GM12878 (cell line): ENCODE results near the gene PRKCB. TPM values are rescaled to one million over a fixed set of nuclear protein-coding genes. Genes with fewer than 3 reads are reported as not detected.

ENCODE experiments used
- ATAC-seq: fragments of 200-7000 bp; cut with Tn5 transposase; 3 replicates; pipeline ENCODE4 v1.9.1; 2020; ENCODE audit warnings: mild to moderate bottlenecking, moderate library complexity
- BruUV-seq: library from RNA; stranded (reverse); fragments of 400-500 nt; replicated peaks from 2 replicates; lab custom pipeline; 2021; lab: Mats Ljungman, UMichigan
- CTCF ChIA-PET: fragments of 300-600 bp; sonication (Branson Sonifier 250); formaldehyde crosslinking; extraction: SDS; loops from one replicate; lab custom pipeline; 2021; ENCODE audit warnings: inconsistent platforms; lab: Yijun Ruan, JAX
- POLR2A ChIA-PET: fragments of 350-600 bp; formaldehyde crosslinking; extraction: SDS; loops from one replicate; lab custom pipeline; 2021; ENCODE audit warnings: inconsistent platforms; lab: Charles Lee
- RAD21 ChIA-PET: fragments of 300-600 bp; sonication (Branson Sonifier 250); formaldehyde crosslinking; loops from one replicate; lab custom pipeline; 2023; ENCODE audit warnings: antibody characterized with exemption; ENCODE audit not compliant: unreplicated experiment; lab: Charles Lee
- SMC1A ChIA-PET: fragments of 300-600 bp; sonication (Branson Sonifier 250); formaldehyde crosslinking; loops from one replicate; lab custom pipeline; 2023; ENCODE audit not compliant: unreplicated experiment, uncharacterized antibody; lab: Charles Lee
- DNase-seq: peaks from one replicate; pipeline ENCODE4 v3.0.0-alpha.2; 2011; ENCODE audit warnings: low read depth, low spot score
- FAIRE-seq: peaks from 3 replicates; lab custom pipeline; 2011; peaks lifted over from hg19 to GRCh38; lab: Jason Lieb, UNC
- H2AFZ ChIP-seq: 2 replicates; pipeline ENCODE4 v1.6.0; 2011; ENCODE audit warnings: low read depth, low read length, control low read depth; ENCODE audit not compliant: control insufficient read depth
- H3K27ac ChIP-seq: 2 replicates; pipeline ENCODE4 v1.5.1; 2011; ENCODE audit warnings: control low read depth; ENCODE audit not compliant: control insufficient read depth, insufficient read depth
- H3K27me3 ChIP-seq, 2 experiments: replicated peaks in 1 of 2; 2 replicates each; pipeline versions ENCODE4 v1.6.0 to v1.6.1; 2011; ENCODE audit warnings: low read length in 1 of 2; ENCODE audit not compliant: control insufficient read depth in 2 of 2, insufficient read depth in 2 of 2
- H3K36me3 ChIP-seq, 2 experiments: 2 replicates each; pipeline ENCODE4 v1.5.1; 2011; ENCODE audit warnings: low read length in 1 of 2; ENCODE audit not compliant: control insufficient read depth in 2 of 2, insufficient read depth in 2 of 2
- H3K4me1 ChIP-seq: 2 replicates; pipeline ENCODE4 v1.6.1; 2011; ENCODE audit warnings: mild to moderate bottlenecking, low read length, moderate library complexity, mixed read lengths; ENCODE audit not compliant: control insufficient read depth, insufficient read depth
- H3K4me2 ChIP-seq: 2 replicates; pipeline ENCODE4 v1.6.0; 2011; ENCODE audit warnings: control low read depth; ENCODE audit not compliant: control insufficient read depth, insufficient read depth
- H3K4me3 ChIP-seq: fragments of 200-600 bp; sonication (generic); 2 replicates; pipeline ENCODE4 v1.5.1; 2016
- H3K79me2 ChIP-seq: 2 replicates; pipeline ENCODE4 v1.6.0; 2011; ENCODE audit warnings: low read length; ENCODE audit not compliant: control insufficient read depth, insufficient read depth
- H3K9ac ChIP-seq: 2 replicates; pipeline ENCODE4 v1.8.0; 2011; ENCODE audit warnings: low read length, control low read depth, mixed read lengths; ENCODE audit not compliant: control insufficient read depth, insufficient read depth
- H3K9me3 ChIP-seq: replicated peaks from 3 replicates; pipeline ENCODE4 v1.5.1; 2011; ENCODE audit warnings: mild to moderate bottlenecking, low read length; ENCODE audit not compliant: control insufficient read depth, insufficient read depth
- H4K20me1 ChIP-seq: 2 replicates; pipeline ENCODE4 v1.6.0; 2011; ENCODE audit not compliant: control insufficient read depth, insufficient read depth
- KLF5 ChIP-seq: fragments of 450-650 bp; IDR thresholded peaks from 2 replicates; pipeline ENCODE4 v1.6.1; 2014; ENCODE audit warnings: mild to moderate bottlenecking; ENCODE audit not compliant: partially characterized antibody
- WGBS: methylation state at CpG from one replicate; pipeline ENCODE4 v1.1.6; 2016; ENCODE audit warnings: low lambda C conversion rate; ENCODE audit not compliant: insufficient replicate concordance, insufficient coverage; ENCODE audit errors: missing lambda C conversion rate; 5-methylcytosine and 5-hydroxymethylcytosine counted together
- in situ Hi-C: fragments of 300-500 bp; cut with MboI; formaldehyde crosslinking; loops from 9 replicates; pipeline ENCODE4 v1.14.3; 2018; ENCODE audit warnings: mixed read lengths
- intact Hi-C: fragments of 100-400 bp; cut with micrococcal nuclease; formaldehyde crosslinking; loops from one replicate; pipeline ENCODE4 v1.14.2; 2022; ENCODE audit not compliant: unreplicated experiment
- polyA plus RNA-seq, 11 experiments: library from polyadenylated mRNA; depleted of rRNA in 4 of 11; unstranded in 6 of 11; stranded (reverse) in 5 of 11; fragments of >200 nt; fragmentation: Nextera tagmentation in 4 of 11; fragmentation: Illumina TruSeq in 1 of 11; extraction: Ambion mirVana in 4 of 11; extraction: Trizol in 1 of 11; gene quantifications; 1 replicate in 1 of 11; 2 replicates in 10 of 11; pipeline versions ENCODE4 v1.2.1 to v1.2.3, GENCODE V29; 2011 to 2016; ENCODE audit warnings: inconsistent platforms in 2 of 11, missing spikeins in 2 of 11, low read depth in 1 of 11
- total RNA-seq, 4 experiments: library from RNA; depleted of rRNA in 3 of 4; stranded (reverse); fragments of >200 nt in 3 of 4; fragmentation: Illumina TruSeq in 1 of 4; extraction: Trizol in 1 of 4; gene quantifications; 2 replicates each; pipeline versions ENCODE4 v1.2.1 to v1.2.3, GENCODE V29; 2013 to 2021
- TF ChIP-seq, protein P1 (sequence below): fragments of 450-650 bp; IDR thresholded peaks from 2 replicates; pipeline ENCODE4 v1.6.1; 2018; ENCODE audit warnings: borderline replicate concordance, mild to moderate bottlenecking; ENCODE audit not compliant: partially characterized antibody
- TF ChIP-seq, protein P2 (sequence below): fragments of 150-350 bp; IDR thresholded peaks from 2 replicates; pipeline ENCODE4 v1.6.1; 2016; ENCODE audit warnings: low read depth, low read length

The PRKCB gene
- total and polyA plus RNA-seq, 10 of the 15 experiments (the other 5 are each of a cell fraction or from before 2014, with no cell fraction given) = 21.4 to 158 (median 97.3) TPM

- peaks cover 56% of the 10 kb centered on the region for H3K79me2 ChIP-seq
- H3K36me3 ChIP-seq = peaks cover 8 to 33% of the 10 kb centered on the region in 2 experiments; a peak in 3 of 4 replicates
- ChIA-PET POLR2A (interaction anchor here (0.6 to 1.1 kb wide), 2 partner anchors 9 to 57 kb away, joined by 3 to 5 read pairs; no protein-coding TSS in a partner anchor), CTCF (interaction anchor here (1.1 to 1.9 kb wide), 5 partner anchors 15 to 147 kb away, joined by 3 to 6 read pairs (median 4); no protein-coding TSS in a partner anchor), RAD21 (interaction anchor here (0.9 kb wide), 1 partner anchor 11 kb away, joined by 3 read pairs; no protein-coding TSS in a partner anchor), SMC1A (interaction anchor here (0.9 to 30.6 kb wide), 7 partner anchors 8 to 49 kb away, joined by 3 to 468 read pairs (median 4); no protein-coding TSS in a partner anchor)
- H3K9me3 ChIP-seq = peaks cover 4% of the 10 kb centered on the region; the same call in 1 of the 3 replicates
- no peak overlapping the region for H2AFZ ChIP-seq
- ATAC-seq (no peak), FAIRE-seq (no peak), DNase-seq (no peak)
- in situ Hi-C loops = no loop called here
- no peak overlapping the region for H3K9ac ChIP-seq
- intact Hi-C loops = no loop called here
- TF ChIP-seq, protein P1, sequence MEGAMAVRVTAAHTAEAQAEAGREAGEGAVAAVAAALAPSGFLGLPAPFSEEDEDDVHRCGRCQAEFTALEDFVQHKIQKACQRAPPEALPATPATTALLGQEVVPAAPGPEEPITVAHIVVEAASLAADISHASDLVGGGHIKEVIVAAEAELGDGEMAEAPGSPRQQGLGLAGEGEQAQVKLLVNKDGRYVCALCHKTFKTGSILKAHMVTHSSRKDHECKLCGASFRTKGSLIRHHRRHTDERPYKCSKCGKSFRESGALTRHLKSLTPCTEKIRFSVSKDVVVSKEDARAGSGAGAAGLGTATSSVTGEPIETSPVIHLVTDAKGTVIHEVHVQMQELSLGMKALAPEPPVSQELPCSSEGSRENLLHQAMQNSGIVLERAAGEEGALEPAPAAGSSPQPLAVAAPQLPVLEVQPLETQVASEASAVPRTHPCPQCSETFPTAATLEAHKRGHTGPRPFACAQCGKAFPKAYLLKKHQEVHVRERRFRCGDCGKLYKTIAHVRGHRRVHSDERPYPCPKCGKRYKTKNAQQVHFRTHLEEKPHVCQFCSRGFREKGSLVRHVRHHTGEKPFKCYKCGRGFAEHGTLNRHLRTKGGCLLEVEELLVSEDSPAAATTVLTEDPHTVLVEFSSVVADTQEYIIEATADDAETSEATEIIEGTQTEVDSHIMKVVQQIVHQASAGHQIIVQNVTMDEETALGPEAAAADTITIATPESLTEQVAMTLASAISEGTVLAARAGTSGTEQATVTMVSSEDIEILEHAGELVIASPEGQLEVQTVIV = no peak
- no peak for TF ChIP-seq KLF5
- no peak overlapping the region for H3K27ac ChIP-seq
- H3K27me3 ChIP-seq = no peaks in the 10 kb centered on the region
- H3K4me1 ChIP-seq = peaks cover 6% of the 10 kb centered on the region
- 95% methylated on average over 2 of the region's 2 CpGs for WGBS
- H4K20me1 ChIP-seq = no peaks in the 10 kb centered on the region
- H3K4me3 ChIP-seq = no peak overlapping the region
- no peak overlapping the region for H3K4me2 ChIP-seq
- no TSS peak for BruUV-seq
These were observed 53.4 kb downstream of the PRKCB start for GRCh38 chr16:23889189-23889588.

DNA sequence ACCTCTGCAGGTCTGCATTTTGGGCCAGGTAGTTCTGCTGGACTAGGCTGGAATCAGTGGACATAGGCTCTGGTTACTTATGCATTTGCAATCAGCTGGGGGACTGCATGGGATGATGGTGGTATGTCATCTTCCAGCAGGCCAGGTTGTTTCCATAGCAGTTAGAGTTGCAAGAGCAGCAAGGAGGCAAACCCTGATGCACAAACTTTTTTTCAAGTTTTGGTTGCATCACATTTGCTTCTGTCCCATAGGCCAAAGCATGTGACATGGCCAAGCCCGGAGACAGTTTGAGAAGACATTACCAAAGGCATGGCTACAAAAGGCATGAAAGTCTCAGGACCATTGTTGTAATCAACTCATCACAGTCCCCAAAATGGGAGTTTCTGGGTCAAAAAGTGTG lies 58.2 kb downstream of the PRKCB start:
- H3K79me2 ChIP-seq = peaks cover 53% of the 10 kb centered on the region
- 94% methylated on average over 1 of the region's 1 CpG for WGBS
- POLR2A ChIA-PET = interaction anchor here (0.7 kb wide), 1 partner anchor 21 kb away, joined by 3 read pairs; no protein-coding TSS in a partner anchor

More for the DNA sequence above, 58.2 kb downstream of the PRKCB start:
- Histone ChIP-seq H3K9ac (no peak overlapping the region), H3K4me3 (no peak overlapping the region), H3K4me2 (no peak overlapping the region), H3K9me3 (peaks cover 4% of the 10 kb centered on the region; the same call in 1 of the 3 replicates), H2AFZ (no peak overlapping the region), H3K27me3 (no peaks in the 10 kb centered on the region), H4K20me1 (no peaks in the 10 kb centered on the region; the same call in 1 of the 2 replicates), H3K27ac (no peak overlapping the region), H3K4me1 (peaks cover 27% of the 10 kb centered on the region), H3K36me3 (peaks cover 8 to 27% of the 10 kb centered on the region in 2 experiments; a peak in 3 of 4 replicates)
- no peak for DNase-seq
- TF ChIP-seq, protein P2, sequence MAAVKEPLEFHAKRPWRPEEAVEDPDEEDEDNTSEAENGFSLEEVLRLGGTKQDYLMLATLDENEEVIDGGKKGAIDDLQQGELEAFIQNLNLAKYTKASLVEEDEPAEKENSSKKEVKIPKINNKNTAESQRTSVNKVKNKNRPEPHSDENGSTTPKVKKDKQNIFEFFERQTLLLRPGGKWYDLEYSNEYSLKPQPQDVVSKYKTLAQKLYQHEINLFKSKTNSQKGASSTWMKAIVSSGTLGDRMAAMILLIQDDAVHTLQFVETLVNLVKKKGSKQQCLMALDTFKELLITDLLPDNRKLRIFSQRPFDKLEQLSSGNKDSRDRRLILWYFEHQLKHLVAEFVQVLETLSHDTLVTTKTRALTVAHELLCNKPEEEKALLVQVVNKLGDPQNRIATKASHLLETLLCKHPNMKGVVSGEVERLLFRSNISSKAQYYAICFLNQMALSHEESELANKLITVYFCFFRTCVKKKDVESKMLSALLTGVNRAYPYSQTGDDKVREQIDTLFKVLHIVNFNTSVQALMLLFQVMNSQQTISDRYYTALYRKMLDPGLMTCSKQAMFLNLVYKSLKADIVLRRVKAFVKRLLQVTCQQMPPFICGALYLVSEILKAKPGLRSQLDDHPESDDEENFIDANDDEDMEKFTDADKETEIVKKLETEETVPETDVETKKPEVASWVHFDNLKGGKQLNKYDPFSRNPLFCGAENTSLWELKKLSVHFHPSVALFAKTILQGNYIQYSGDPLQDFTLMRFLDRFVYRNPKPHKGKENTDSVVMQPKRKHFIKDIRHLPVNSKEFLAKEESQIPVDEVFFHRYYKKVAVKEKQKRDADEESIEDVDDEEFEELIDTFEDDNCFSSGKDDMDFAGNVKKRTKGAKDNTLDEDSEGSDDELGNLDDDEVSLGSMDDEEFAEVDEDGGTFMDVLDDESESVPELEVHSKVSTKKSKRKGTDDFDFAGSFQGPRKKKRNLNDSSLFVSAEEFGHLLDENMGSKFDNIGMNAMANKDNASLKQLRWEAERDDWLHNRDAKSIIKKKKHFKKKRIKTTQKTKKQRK = no peak
- CTCF ChIA-PET = interaction anchor here (1.1 kb wide), 1 partner anchor 20 kb away, joined by 3 read pairs; no protein-coding TSS in a partner anchor
- intact Hi-C loops = no loop called here
- SMC1A ChIA-PET = interaction anchor here (0.9 to 30.6 kb wide), 4 partner anchors 10 to 84 kb away, joined by 4 to 468 read pairs (median 6); no protein-coding TSS in a partner anchor
- ATAC-seq = no peak
- RAD21 ChIA-PET = no interaction called here
- in situ Hi-C loops = no loop called here
- no TSS peak for BruUV-seq
- FAIRE-seq = no peak
